Measurements from ENCODE around the gene ZYX.
"Not testable (repeated sequence)": the region's sequence is repeated elsewhere in the genome, so short reads cannot be mapped to it uniquely, and the experiment has no call there.

The ZYX gene

GRCh38 chr7:143396625-143397556, 15.7 kb downstream of the ZYX start:
- no peak for DNase-seq (ENCODE audit: low read depth)

DNA sequence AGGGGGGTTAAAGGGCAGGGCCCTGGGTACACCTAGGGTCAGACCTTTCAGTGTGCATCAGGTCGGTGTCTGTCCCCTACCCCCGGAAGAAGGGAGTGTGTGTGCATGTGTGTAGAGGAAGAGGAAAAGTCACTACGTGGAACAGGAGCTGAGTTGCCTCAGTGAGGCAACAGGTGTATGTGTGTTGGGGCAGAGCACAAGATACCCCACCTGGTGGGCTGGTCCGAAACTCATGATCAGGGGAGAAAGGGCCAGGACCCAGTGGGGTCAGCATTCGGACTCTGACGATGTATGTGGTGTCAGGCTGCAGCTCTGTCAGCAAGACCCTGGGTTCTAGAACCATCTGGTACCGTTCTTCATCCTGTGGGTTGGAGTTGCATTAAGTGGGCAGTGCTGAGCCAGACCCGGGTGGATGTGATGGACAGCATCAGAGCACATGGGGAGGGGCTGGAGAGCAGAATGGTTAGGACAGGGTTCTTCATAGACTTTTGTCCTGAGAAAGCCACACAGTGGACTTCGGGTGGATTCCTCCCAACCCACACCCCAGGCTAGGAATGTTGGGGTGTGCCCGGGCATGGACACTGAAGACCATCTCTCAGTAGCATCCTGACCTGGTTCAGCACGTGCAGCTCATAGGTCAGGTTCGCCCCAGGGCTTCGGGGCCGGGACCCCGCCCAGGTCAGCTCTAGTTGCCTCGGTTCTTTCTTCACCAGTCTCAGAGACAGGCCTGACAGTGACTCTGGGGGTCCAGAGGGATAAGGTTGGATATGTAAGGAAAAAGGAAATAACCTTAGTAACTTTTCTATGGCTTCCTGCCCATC, 16.8 kb downstream of the ZYX start:
- no peak for DNase-seq (ENCODE audit: low read depth)

- DNase-seq (ENCODE audit: low read depth): no peak
Observed at GRCh38 chr7:143398616-143399015, 17.5 kb downstream of the ZYX start.

GRCh38 chr7:143399151-143399550, 18.0 kb downstream of the ZYX start:
- DNase-seq (ENCODE audit: low read depth): no peak

DNA sequence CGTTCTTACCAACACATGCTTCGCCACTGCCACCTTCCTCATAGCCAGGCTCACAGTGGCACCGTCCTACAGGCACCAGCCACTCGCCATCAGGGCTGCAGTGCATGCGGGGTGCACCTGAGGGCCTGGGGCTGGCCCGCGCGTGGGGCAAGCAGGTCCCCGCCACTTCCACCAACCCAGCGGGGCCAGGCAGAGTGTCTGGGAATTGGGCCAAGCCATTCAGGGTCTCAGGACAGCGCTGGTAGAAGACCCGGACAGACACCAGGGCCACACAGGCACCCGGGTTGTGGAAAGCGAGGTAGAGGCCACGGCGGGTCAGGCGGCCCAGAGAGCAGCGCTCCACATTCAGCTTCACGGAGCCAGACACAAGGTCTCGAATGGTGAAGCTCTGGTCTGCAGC, 18.5 kb downstream of the ZYX start:
- DNase-seq (ENCODE audit: low read depth): no peak

- DNase-seq (ENCODE audit: low read depth): no peak
Observed at GRCh38 chr7:143401265-143401664, 20.1 kb downstream of the ZYX start.

- not testable (repeated sequence) for DNase-seq (ENCODE audit: low read depth)
Observed at GRCh38 chr7:143402233-143402632, 21.1 kb downstream of the ZYX start.

- no peak for DNase-seq (ENCODE audit: low read depth)
Observed at GRCh38 chr7:143405173-143406001, 24.2 kb downstream of the ZYX start.

DNA sequence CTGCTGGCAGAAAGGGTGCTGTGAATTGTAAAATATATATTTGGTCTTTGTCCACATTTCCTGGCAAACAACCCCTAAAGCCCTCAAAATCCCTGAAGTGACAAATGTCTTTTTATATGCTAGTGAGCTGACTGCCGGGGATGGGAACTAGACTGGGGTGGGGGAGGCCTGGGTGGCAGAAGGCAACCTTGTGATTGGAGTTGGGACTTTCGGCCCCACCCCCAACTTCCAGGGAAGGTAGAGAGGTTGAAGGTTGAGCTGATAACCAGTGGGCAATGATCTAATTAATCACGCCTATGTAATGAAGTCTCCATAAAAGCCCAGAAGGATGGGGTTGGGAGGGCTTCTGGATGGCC, 24.8 kb downstream of the ZYX start:
- no peak for DNase-seq (ENCODE audit: low read depth)

DNA sequence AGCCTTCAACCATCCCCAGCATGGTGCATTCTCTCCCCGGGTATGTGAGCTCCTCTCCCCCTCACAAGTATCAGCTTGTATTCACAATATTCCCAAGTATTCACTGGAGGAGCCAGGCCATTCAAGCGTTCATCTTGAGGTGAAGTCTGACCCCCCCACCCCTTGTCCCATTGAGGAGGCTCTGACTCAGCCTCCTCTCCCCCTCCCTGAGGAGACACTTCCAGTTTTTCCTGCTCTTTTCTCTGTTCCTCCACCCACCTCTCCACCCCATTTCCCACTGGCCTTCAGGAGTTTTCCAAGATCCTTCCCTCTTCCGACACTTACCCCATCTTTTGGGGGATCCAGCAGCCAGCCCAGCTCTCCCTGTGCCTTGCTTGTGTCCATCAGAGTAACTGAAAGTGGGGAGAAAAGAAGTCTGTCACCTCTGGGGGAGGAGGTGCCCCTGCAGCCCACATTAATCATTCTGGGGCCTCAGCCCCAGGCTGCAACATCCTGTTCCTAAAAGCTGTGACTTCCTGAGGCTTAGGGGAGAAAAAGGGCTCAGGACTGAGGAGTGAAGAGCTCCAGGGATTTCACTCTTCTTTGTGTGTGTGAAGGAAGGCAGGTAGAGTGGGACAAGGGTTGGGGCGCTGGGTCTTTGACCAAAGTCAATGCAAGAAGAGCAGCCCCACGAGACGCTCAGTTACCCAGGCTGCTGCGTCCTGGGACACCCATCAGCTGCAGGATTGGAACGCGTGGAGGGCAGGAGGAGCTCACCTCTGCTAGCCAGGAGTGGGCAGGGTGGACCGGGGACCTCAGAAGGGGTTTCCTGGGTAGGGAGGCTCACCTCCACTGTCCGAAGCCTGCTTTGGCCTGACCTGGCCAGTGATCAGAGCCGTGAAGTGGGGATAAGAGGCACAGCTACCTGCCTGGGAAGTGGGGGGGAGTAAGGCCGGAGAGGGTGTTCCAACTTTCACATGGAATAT, 26.4 kb downstream of the ZYX start:
- no peak for DNase-seq (ENCODE audit: low read depth)

DNA sequence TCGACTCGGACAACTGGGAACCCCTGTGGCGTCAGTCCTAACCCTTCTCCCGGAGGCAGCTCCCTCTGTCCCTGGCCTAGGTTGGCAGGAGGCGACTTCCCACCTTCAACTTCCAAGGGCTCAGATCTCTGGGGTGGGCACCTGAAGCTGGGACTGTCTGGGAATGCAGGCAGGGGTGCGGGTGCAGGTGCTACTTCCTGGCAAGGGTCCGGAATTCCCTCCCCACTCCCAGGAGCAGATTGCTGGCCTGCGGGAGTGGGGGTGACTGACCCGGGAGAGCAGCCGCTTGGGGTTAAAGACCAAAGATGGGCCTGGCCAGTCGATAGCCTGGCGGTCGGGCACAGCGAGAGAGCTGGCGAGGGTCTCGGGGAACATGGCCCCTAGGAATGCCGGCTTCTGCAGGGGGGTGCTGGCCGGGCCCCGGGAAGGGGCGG, 27.1 kb downstream of the ZYX start:
- no peak for DNase-seq (ENCODE audit: low read depth)

DNA sequence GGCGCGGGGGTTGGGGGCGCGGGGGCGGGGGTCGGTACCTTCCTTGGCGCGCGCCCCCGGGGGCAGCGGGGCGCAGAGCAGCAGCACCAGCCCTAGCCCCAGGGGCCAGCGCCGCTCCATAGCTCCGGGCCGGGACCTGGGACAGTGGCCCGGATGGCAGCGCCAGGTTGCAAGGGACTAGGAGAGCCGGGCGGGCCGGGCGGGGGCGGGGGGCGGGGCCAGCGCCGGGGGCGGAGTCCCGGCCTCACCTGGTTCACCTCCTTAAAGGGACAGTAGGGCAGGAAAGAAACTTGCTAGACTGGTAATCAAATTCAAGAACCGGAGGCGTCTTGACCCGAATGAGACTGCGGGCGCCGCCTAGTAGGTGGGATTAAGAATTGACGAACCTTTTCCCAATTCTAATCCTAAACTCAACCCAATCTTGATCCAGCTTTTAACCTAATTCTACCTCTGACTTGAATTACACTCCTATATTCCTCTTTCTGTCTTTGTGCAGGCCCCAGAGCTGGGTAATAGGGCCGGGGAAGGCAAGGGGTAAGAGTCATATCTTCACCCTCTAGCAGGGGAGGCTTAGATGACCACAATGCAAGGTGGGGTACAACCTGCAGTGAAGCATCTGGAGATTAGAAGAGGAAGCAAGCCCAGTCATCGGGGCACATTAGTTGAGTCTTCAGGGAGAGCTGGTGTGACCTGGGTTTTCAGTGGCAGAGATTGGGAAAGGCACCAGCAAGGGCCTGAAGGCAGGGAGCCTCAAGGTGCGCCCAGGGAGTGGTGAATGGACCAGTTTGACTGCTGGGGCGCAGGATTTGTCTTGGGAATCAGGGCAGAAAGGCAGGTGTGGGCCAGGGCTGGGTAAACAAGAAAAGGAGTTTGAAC, 27.8 kb downstream of the ZYX start, which contains the start of gene EPHA1:
TSS of gene EPHA1 (minus strand) at position 171 of the 876 bp plus-strand sequence. CDS start at position 120, 51 bp downstream.
- no peak for DNase-seq (ENCODE audit: low read depth)

DNA sequence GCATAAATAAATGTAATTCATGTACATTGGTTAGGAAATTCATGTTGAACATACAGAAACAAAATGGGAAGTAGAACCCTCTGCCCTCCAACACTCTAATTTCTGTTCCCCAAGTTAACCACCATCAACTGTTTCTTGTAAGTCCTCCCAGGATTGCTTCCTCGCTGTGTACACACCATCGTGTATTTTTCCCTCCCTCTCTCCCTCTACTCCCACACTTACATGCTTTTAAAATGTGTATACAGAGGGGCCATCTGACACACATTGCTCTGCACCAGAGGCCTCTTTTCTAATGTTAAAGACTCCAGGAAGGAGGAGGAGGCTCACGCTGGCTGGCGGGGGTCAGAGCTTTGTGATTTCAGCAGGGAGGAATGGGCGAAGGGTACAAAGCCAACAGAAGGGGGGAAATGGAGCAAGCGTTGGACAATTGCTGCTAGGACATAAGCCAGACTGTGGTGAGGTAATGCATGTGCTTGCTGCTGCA, 29.4 kb downstream of the ZYX start:
- no peak for DNase-seq (ENCODE audit: low read depth)

GRCh38 chr7:143411976-143412708, 31.0 kb downstream of the ZYX start:
- no peak for DNase-seq (ENCODE audit: low read depth)

DNA sequence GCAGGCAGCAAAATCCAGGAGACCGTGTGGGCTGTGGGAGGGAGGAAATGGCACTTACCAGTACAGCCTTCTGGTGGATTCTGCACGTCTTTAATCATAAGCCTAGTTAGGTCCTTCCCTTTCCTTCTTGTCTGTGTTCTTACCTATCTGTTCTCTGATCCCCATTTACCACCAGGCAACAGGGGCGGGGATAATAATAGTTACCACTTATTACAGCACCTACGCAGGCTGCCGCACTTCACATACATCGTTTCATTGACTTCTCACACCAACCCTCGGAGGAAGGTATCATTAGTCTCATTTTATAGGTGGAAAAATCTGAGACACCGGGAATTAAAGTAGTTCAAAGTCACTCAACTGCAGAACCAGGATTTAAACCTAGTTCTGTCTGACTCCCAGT, 32.0 kb downstream of the ZYX start:
- DNase-seq (ENCODE audit: low read depth): no peak

- not testable (repeated sequence) for DNase-seq (ENCODE audit: low read depth)
Observed at GRCh38 chr7:143415209-143415608, 34.1 kb downstream of the ZYX start.

DNA sequence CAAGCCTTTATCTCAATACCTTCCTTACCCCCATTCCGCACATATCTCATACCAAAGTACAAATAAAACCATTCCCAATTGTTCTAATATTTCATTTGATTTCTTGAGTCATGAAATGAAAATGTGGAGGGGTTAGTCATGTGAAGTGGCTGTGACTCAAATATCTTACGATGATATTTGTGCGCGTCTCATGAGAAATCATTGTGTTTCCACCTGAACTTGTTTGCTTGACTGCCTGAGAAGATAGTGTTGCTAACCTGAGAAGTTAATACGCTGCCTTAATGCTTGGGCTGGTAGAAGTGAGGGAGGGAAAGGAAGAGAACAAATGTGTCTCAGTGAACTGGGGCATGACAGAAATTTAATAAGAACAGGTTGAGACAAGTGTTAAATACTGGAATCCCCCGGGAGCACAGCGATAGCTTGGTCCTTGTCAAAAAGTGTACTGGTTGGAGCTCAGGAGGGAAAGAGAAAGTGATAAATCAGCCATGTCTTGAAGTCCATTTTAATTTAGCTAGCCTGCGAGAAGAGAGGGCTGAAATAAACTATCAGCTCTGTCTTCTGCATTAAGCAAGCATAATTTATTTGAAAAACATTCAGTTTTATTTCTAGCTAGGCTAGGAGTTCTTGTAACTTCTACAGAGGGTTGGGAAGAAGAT, 34.7 kb downstream of the ZYX start:
- no peak for DNase-seq (ENCODE audit: low read depth)

- DNase-seq (ENCODE audit: low read depth): no peak
Observed at GRCh38 chr7:143416565-143417149, 35.5 kb downstream of the ZYX start.

Measured in stimulated activated CD8-positive, alpha-beta memory T cell treated with anti-CD3 and anti-CD28 coated beads, Interleukin-12 subunit alpha, Interleukin-12 subunit beta, amount 100 ng/mL, for 4 hours (primary cell).